ENCODE results near the gene EFHD1.
"Not testable (repeated sequence)": the region's sequence is repeated elsewhere in the genome, so short reads cannot be mapped to it uniquely, and the experiment has no call there.

Gene EFHD1

DNA sequence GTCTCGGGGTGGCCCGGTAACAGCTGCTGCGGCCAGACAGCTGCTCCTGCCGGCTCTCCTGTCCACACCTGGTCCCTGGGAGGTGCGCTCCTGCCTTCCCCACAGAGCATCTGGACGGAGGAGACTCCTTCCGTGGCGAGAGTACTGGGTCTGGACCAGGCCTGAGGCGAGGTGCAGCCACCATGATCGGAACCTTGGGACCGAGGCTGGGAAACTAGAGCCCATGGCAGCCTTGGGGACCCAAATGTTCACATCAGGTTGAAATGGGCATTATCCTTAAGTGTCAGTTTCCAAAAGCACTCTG, 64.4 kb downstream of the EFHD1 start:
- no peak for DNase-seq

- no peak for DNase-seq
Observed at GRCh38 chr2:232698556-232699091, 65.2 kb downstream of the EFHD1 start.

DNA sequence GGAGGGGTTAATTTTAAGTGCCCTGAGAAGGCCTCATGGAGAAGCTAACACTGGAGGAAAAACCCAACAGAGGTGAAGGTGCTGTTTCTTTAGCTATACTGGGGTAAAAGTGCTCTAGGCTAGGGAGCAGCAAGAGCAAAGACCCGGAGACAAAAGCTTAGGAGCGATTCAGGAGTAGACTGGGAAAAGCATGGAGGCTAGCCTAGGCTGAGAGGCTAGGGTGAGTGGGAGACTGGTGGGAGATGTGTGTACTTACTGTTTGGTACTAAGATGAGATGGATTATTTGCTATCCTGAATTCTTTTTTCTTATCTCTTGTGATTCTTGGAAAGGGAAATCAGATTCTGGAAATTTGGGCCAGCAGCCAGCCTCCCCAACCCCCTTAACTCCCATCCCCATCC, 65.7 kb downstream of the EFHD1 start:
- no peak for DNase-seq

DNA sequence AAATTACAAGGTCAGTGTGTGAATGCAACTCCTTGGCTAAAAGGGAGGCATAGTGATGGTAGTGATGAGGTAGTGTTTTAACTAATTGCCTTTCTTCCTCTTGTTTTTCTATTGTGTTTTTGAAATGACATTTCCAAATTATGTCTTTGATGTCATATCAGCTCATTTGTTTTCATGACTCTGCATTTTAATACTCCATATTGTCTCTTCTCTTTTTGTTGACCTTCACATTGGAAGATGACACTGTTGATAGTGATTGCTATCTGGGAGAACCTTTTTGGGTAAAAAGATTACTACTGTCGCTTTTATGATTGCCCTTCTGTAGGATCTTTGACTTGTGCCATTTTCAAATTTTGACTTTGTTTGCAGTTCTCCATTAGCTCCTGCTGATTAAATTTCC, 66.8 kb downstream of the EFHD1 start:
- DNase-seq, result no peak

GRCh38 chr2:232707076-232707475, 73.7 kb downstream of the EFHD1 start:
- no peak for DNase-seq

DNA sequence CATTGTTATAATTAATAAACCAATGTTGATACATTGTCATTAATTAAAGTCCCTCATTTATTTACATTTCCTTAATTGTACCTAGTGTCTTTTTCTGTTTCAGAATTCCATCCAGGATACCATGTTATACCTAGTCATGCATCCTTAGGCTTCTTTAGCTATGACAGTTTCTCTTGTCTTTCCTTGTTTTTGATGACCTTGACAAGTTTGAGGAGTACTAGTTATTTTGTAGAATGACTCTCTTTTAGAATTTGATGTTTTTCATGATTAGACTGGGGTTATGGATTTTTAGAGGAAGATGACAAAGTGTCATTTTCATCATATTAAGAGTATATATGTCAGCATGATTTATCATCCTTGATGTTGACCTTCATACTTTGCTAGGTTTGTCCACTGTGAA, 80.1 kb downstream of the EFHD1 start:
- DNase-seq, result no peak

DNA sequence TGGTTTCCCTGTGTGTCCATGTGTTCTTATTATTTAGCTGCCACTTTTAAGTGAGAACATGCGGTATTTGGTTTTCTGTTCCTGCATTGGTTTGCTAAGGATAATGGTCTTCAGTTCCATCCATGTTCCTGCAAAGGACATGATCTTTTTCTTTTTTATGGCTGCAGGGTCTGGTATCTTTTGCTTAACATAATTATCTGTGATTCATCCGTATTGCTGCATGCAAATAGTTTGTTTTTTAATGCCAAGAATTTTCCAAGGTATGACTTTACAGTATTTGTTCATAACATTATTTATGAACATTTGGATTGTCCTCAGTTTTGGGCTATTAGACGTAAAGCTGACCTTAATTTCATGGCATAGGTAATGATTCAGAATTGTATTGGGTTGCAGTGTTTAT, 81.6 kb downstream of the EFHD1 start:
- DNase-seq, result no peak

GRCh38 chr2:232720056-232720455, 86.7 kb downstream of the EFHD1 start:
- DNase-seq, result not testable (repeated sequence)

- no peak for DNase-seq
Observed at GRCh38 chr2:232721261-232721660, 87.9 kb downstream of the EFHD1 start.

GRCh38 chr2:232721882-232722281, 88.5 kb downstream of the EFHD1 start:
- DNase-seq, result no peak

GRCh38 chr2:232723027-232723426, 89.6 kb downstream of the EFHD1 start:
- DNase-seq, result no peak

DNA sequence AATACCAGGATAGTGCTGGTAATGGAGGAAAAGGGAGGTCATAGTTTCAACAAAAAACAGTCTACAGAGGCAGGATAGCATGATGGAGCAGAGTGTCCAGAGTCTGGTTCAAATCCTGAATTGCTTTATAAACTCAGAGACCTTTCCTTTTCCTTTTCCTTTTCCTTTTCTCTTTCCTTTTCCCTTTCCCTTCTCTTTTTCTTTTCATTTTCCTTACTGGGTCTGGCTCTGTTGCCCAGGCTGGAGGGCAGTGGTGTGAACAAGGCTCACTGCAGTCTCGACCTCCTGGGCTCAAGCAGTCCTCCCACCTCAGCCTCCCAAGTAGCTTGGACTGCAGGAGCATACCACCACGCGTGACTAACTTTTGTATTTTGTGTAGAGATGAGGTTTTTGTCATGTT, 95.4 kb downstream of the EFHD1 start:
- no peak for DNase-seq

GRCh38 chr2:232731470-232731869, 98.1 kb downstream of the EFHD1 start:
- no peak for DNase-seq
